HUDEP-2 (cell line): ENCODE measurements around the gene LSM2.
"Not testable (repeated sequence)": the region's sequence is repeated elsewhere in the genome, so short reads cannot be mapped to it uniquely, and the experiment has no call there.

Source experiments
- DNase-seq, 76 experiments: peaks; one replicate each; lab custom pipeline; 2025; ENCODE audit not compliant: unreplicated experiment in 76 of 76; lab: John Stamatoyannopoulos, UW

LSM2 gene

GRCh38 chr6:31829633-31830283 lies 23.0 kb upstream of the LSM2 start:
- peak in 21 of 76 experiments; percentile 27 to 72 (median 39) for DNase-seq

DNA sequence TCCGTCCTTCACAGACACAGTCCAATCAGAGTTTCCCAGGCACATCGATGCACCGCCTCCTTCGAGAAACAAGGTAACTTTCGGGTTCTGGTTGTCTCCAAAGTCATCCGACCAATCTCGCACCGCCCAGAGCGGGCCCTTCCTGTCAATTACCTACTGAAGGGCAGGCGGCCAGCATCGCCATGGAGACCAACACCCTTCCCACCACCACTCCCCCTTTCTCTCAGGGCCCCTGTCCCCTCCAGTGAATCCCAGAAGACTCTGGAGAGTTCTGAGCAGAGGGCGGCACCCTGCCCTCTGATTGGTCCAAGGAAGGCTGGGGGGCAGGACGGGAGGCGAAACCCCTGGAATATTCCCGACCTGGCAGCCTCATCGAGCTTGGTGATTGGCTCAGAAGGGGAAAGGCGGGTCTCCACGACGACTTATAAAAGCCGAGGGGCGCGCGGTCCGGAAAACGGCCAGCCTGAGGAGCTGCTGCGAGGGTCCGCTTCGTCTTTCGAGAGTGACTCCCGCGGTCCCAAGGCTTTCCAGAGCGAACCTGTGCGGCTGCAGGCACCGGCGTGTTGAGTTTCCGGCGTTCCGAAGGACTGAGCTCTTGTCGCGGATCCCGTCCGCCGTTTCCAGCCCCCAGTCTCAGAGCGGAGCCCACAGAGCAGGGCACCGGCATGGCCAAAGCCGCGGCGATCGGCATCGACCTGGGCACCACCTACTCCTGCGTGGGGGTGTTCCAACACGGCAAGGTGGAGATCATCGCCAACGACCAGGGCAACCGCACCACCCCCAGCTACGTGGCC lies 20.7 kb upstream of the LSM2 start, which contains the start of gene HSPA1B:
HSPA1B (plus strand) TSS at position 453 of the 794 bp plus-strand sequence; CDS start at position 666, 213 bp downstream.
- DNase-seq = peak; percentile 94 to 100 (median 100)

DNA sequence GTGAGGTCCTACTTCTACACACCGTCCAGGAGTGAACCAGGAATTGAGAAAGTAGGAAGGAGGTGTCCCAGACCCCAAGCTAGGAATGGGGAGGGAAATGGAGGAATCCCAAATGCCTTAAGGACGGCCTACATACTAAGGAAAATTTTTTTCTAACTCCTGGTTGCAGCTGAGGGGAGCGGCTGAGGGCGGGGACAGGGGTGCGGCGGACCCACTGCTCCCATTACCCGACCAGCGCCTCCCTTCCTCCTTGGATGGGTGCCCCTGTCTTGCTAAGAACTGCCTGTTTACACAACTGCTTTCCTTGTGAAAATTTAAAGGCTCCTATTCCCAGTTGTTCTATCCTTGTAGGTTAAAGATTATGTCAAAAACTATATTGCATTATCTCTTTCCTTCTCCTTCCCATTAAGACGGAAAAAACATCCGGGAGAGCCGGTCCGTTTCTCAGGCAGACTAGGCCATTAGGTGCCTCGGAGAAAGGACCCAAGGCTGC lies 20.1 kb upstream of the LSM2 start:
- peak in 64 of 76 experiments; percentile 68 to 97 (median 84) for DNase-seq

GRCh38 chr6:31825553-31825952 lies 18.8 kb upstream of the LSM2 start:
- DNase-seq = no peak

DNA sequence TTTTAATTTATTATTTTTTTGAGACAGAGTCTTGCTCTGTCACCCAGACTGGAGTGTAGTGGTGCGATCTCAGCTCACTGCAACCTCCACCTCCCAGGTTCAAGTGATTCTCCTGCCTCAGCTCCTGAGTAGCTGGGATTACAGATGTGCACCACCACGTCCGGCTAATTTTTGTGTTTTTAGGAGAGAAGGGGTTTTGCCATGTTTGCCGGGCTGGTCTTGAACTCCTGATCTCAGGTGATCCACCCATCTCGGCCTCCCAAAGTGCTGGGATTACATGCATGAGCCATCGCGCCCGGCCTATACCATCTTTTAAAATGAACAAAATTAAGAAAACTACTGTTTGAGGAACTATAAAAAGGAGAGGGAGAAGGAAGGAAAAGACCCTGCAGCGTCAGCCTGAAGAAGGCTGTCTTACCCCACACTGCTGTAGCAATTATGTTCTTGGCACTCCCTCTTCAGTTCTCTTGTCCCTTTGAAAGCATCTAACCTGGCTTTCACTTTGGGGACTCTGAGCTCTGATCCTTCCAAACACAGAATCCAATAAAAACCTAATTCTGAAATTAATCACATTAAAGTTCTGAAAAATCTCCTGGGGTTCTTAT lies 16.9 kb upstream of the LSM2 start:
- not testable (repeated sequence) for DNase-seq

GRCh38 chr6:31822036-31822821 lies 15.5 kb upstream of the LSM2 start:
- peak in 74 of 76 experiments; percentile 61 to 96 (median 87) for DNase-seq

- DNase-seq = peak in 51 of 76 experiments; percentile 40 to 81 (median 67)
These were observed 14.7 kb upstream of the LSM2 start for GRCh38 chr6:31821301-31822035.

DNA sequence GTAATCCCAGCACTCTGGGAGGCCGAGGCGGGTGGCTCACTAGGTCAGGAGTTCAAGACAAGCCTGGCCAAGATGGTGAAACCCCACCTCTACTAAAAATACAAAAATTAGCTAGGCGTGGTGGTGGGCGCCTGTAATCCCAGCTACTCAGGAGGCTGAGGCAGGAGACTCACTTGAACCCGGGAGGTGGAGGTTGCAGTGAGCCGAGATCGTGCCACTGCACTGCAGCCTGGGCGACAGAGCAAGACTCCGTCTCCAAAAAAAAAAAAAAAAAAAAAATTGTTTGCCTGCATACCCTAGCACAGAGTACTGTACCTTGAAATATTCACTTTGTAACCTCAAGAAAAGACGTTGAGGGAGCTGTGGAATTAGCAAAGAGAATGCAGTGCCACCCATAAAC lies 13.6 kb upstream of the LSM2 start:
- not testable (repeated sequence) for DNase-seq

DNA sequence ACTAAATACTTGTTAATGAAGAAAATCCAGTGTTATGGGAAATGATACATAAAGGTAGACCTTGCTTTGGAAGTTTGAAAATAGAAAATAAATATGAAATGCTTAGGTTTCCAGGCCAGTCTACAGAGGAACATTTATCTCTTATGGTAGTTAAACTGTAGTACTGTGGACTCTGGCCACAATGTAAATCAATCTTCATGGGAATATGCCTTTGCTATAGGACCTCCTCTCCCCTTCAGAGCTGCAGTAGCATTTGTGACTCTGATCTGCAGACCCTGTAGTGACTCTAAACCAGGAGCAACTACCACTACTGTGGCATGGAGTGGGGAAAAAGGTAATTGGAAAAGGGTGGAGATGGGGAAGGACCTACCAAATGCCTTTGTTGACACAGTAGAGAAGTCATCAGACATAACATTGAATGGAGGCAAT lies 13.1 kb upstream of the LSM2 start:
- DNase-seq = no peak

DNA sequence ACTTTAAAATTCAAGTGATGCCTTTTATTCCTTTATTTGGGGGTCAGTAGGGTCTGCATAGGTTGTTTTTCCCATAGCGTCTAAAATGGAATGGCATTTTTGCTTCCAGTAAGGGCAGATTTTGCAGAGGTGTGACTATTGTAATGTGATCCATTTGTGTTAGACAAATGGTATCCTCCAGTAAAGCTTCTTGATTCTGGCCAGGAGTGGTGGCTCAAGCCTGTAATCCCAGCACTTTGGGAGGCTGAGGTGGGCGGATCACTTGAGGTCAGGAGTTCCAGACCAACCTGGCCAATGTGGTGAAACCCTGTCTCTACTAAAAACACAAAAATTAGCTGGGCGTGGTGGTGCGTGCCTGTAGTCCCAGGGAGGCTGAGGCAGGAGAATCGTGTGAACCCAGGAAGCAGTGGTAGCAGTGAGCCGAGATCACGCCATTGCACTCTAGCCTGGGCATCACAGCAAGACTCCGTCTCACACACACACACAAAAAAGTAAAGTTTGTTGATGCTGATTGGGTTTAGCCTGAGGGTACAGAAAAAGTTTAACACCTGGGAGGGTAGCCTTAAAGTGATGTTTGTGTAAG lies 11.3 kb upstream of the LSM2 start:
- not testable (repeated sequence) for DNase-seq

GRCh38 chr6:31817133-31817928 lies 10.6 kb upstream of the LSM2 start:
- not testable (repeated sequence) for DNase-seq

DNA sequence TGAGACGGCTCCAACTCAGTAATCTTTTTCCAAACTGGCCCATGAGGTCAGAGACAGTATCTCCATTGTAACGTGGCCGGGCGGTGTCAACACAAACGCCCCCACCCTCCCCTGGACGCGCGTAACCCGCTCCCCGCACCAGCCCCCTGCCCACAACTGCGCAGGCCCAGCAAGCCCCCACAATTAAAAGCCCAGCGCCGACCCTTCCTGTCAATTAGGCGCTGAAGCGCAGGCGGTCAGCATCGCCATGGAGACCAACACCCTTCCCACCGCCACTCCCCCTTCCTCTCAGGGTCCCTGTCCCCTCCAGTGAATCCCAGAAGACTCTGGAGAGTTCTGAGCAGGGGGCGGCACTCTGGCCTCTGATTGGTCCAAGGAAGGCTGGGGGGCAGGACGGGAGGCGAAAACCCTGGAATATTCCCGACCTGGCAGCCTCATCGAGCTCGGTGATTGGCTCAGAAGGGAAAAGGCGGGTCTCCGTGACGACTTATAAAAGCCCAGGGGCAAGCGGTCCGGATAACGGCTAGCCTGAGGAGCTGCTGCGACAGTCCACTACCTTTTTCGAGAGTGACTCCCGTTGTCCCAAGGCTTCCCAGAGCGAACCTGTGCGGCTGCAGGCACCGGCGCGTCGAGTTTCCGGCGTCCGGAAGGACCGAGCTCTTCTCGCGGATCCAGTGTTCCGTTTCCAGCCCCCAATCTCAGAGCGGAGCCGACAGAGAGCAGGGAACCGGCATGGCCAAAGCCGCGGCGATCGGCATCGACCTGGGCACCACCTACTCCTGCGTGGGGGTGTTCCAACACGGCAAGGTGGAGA lies 8.5 kb upstream of the LSM2 start, which contains the start of the genes HSPA1A and HSPA1L:
HSPA1A (plus strand) TSS at position 519 of the 814 bp plus-strand sequence; CDS start at position 733, 214 bp downstream.
HSPA1L (minus strand) TSS at position 259 of the 814 bp plus-strand sequence. CDS start 3,311 bp downstream, outside the sequence.
- peak in 63 of 76 experiments; percentile 37 to 92 (median 82) for DNase-seq

- peak in 70 of 76 experiments; percentile 36 to 89 (median 73) for DNase-seq
These were observed 7.9 kb upstream of the LSM2 start for GRCh38 chr6:31814677-31815024.

- no peak for DNase-seq
These were observed 6.7 kb upstream of the LSM2 start for GRCh38 chr6:31813465-31813849.

GRCh38 chr6:31811645-31812044 lies 4.9 kb upstream of the LSM2 start:
- no peak for DNase-seq

GRCh38 chr6:31808599-31808998 lies 1.8 kb upstream of the LSM2 start:
- not testable (repeated sequence) for DNase-seq

GRCh38 chr6:31805939-31806469 lies 762 bp downstream of the LSM2 start:
- DNase-seq = peak in 2 of 76 experiments; percentile 37 to 40
